Bronchus fibroblast of lung (primary cell): Measurements from ENCODE around the gene PPP1R1C. TPM values are rescaled to one million over a fixed set of nuclear protein-coding genes. Genes with fewer than 3 reads are reported as not detected.

Experiments
- total RNA-seq: library from RNA; depleted of rRNA; stranded (reverse); fragments of >200 nt; gene quantifications from 2 replicates; pipeline ENCODE4 v1.2.3, GENCODE V29; 2015

PPP1R1C gene, protein sequence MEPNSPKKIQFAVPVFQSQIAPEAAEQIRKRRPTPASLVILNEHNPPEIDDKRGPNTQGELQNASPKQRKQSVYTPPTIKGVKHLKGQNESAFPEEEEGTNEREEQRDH
- 0.15 and 0.34 TPM in 2 replicates for total RNA-seq

GRCh38 chr2:181985632-181986205 is at the start of gene PPP1R1C:
TSS of gene PPP1R1C (plus strand) at chr2:181985853. CDS start at chr2:181986111, 258 bp downstream.

Other genes starting within 250 kb of the PPP1R1C start
- gene ITPRID2, start 94.1 kb upstream of the PPP1R1C start, total RNA-seq, result 57.5 and 62.9 TPM in 2 replicates